ACC112 (cell line): ENCODE measurements around the gene LPCAT1.

ENCODE experiments used
- H2AFZ ChIP-seq: fragments of 200-600 bp; sonication (generic); one replicate; pipeline ENCODE4 v1.6.0; 2017; ENCODE audit warnings: antibody characterized with exemption, low read length; ENCODE audit not compliant: unreplicated experiment
- H3K27ac ChIP-seq: fragments of 200-600 bp; sonication (generic); 2 replicates; pipeline ENCODE4 v1.5.1; 2014; ENCODE audit warnings: low read depth, mild to moderate bottlenecking, antibody characterized with exemption, low read length, moderate library complexity
- H3K27me3 ChIP-seq: fragments of 200-600 bp; sonication (generic); 2 replicates; pipeline ENCODE4 v1.6.1; 2014; ENCODE audit warnings: mild to moderate bottlenecking, antibody characterized with exemption, low read length, moderate library complexity, mixed read lengths; ENCODE audit not compliant: insufficient read depth
- H3K36me3 ChIP-seq: fragments of 200-600 bp; sonication (generic); 2 replicates; pipeline ENCODE4 v1.6.1; 2016; ENCODE audit warnings: mild to moderate bottlenecking, antibody characterized with exemption, low read length, moderate library complexity, mixed read lengths; ENCODE audit not compliant: insufficient read depth
- H3K4me1 ChIP-seq: fragments of 200-600 bp; sonication (generic); one replicate; pipeline ENCODE4 v1.6.1; 2016; ENCODE audit warnings: low read length, mixed read lengths; ENCODE audit not compliant: insufficient read depth, unreplicated experiment, control insufficient read depth
- H3K4me3 ChIP-seq: fragments of 200-600 bp; sonication (generic); 2 replicates; pipeline ENCODE4 v1.5.1; 2014; ENCODE audit warnings: mild to moderate bottlenecking, low read depth, low read length
- H3K79me2 ChIP-seq: fragments of 200-600 bp; sonication (generic); one replicate; pipeline ENCODE4 v1.6.0; 2016; ENCODE audit warnings: low read length; ENCODE audit not compliant: control insufficient read depth, unreplicated experiment, insufficient read depth

The LPCAT1 gene

DNA sequence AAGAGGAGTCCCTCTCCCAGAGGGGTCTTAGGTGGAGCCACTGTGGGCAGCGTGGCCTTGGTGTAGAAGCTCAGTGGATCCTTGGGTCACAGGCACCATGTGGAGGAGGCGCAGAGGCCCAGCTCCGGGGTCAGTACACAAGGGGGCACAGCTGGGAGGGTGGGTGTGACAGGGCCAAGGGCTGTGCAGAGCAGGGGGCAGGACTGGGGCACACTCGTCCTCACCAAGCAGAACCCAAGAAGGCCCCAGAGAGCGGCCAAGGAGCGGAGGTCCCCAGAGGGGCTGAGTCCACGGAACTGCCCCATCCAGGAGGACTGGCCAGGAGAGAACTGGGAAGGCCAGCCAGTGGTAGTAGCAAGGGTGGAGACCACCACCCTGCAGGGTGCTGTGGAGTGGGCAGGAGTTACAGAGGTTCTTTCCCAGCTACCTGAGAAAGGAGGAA, 2.5 kb upstream of the LPCAT1 start:
- Histone ChIP-seq H3K4me3 (no peak overlapping the region), H2AFZ (no peak overlapping the region), H3K27ac (no peak overlapping the region), H3K79me2 (peaks cover 26% of the 10 kb centered on the region), H3K27me3 (no peaks in the 10 kb centered on the region), H3K4me1 (peaks cover 12% of the 10 kb centered on the region), H3K36me3 (no peaks in the 10 kb centered on the region)

DNA sequence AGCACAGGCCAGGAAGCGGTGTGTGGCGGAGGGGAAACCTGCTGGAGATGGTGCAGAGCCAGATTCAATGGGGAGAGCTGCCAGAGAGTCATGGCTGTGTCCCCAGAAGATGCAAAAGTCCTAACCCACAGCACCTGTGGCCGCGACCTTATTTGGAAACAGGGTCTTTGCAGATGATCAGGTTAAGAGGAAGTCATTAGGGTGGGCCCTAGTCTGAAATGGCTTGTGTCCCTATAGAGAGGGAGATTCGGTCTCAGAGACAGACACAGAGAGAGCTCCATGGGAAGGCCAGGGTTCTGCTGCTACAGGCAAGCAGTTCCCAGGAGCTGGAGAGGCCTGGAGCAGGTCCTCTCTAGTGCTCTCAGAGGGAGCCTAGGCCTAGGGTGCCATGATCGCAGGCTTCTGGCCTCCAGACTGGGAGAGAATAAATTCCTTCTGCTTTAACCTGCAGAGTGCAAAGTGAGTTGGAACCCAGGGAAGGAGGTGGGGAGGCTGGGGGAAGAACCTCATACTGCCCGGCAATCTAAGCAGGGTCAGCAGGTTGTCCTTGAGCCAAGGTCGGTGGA, 1.9 kb upstream of the LPCAT1 start:
- H3K27ac ChIP-seq: no peak overlapping the region
- H3K79me2 ChIP-seq: peaks cover 31% of the 10 kb centered on the region
- no peaks in the 10 kb centered on the region for H3K27me3 ChIP-seq
- no peaks in the 10 kb centered on the region for H3K36me3 ChIP-seq
- H3K4me1 ChIP-seq: peaks cover 13% of the 10 kb centered on the region
- H3K4me3 ChIP-seq: no peak overlapping the region
- H2AFZ ChIP-seq: no peak overlapping the region

DNA sequence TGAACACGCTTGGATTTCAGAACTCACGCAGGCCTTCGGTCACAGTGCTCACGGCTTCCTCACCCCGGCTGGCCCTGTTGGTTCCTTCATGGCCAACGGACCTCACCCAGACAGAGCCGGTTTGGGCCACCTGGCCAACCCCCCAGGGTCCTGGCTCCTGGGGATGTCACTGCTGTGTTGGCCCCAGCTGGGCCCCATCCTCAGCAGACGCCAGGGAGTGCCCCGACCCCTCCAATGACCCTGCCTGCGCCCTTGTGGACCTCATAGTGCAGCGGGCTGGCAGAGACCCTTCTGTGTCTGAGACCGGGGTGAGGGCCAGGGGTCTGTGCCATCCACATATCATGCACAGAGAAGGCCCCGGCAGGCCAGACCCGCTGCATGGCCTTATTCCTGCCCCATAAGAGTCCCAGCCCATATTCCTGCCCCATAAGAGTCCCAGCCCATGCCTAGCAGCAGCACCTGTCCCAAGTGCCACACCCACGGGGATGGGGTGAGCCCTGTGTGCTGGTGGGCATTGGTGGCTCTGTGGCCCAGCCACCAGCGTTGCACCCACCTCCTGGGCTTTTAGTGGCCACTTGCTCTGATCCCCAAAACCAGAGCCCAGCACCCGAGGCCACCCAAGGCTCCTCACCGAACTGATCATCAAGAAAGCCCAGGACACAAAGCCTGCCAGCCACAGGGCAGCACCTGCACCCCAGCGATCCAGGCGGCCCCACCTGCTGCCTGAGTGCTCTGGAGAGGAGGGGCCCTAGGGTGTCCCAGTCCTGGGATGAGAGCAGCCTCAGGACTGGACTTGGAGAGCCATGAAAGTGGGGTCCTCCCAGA, 1.3 kb upstream of the LPCAT1 start:
- H3K4me3 ChIP-seq: no peak overlapping the region
- H3K4me1 ChIP-seq: peaks cover 13% of the 10 kb centered on the region
- no peaks in the 10 kb centered on the region; the same call in 1 of the 2 replicates for H3K36me3 ChIP-seq
- no peaks in the 10 kb centered on the region for H3K27me3 ChIP-seq
- H3K79me2 ChIP-seq: peaks cover 36% of the 10 kb centered on the region
- no peak overlapping the region for H3K27ac ChIP-seq
- no peak overlapping the region for H2AFZ ChIP-seq

DNA sequence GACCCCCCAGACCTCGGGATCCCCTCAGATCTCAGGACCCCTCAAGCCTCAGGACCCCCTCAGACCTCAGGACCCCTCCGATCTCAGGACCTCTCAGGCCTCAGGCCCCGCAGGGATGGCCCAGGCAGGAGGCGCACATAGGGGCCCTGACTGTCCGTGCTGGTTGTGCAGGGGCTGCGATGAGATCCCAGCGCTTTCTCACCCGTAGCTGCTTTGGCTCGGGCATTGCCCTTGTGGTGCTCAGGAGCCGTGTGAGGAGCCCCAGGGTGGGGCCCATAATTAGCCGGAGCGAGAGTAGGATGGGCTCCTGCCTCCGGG, 680 bp upstream of the LPCAT1 start:
- Histone ChIP-seq H2AFZ (peak overlapping the region; percentile 83), H3K27me3 (no peaks in the 10 kb centered on the region), H3K4me1 (peaks cover 13% of the 10 kb centered on the region), H3K27ac (peak overlapping the region; percentile 82), H3K4me3 (peak overlapping the region; percentile 92), H3K36me3 (no peaks in the 10 kb centered on the region; the same call in 1 of the 2 replicates), H3K79me2 (peaks cover 41% of the 10 kb centered on the region)

DNA sequence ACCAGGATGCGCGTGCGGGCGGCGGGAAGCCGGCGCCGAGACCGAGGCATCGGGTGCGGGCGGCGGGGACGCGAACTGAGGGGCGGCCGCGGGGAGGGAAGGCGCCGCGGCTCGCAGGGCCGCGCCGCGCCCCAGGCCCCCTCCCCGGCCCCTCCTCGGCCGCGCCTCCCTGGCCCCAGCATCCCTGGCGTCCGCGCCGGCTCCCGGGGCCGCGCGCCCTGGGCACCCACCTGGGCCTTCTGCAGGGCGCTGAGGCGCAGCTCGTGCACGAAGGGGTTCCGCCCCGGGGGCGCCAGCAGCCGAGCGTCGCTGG, 324 bp downstream of the LPCAT1 start:
- Histone ChIP-seq H3K27ac (peak overlapping the region; percentile 58; the same call in 1 of the 2 replicates), H3K36me3 (no peaks in the 10 kb centered on the region; the same call in 1 of the 2 replicates), H3K4me3 (peak overlapping the region; percentile 92), H2AFZ (peak overlapping the region; percentile 72), H3K79me2 (peaks cover 52% of the 10 kb centered on the region), H3K4me1 (peaks cover 13% of the 10 kb centered on the region), H3K27me3 (no peaks in the 10 kb centered on the region)

DNA sequence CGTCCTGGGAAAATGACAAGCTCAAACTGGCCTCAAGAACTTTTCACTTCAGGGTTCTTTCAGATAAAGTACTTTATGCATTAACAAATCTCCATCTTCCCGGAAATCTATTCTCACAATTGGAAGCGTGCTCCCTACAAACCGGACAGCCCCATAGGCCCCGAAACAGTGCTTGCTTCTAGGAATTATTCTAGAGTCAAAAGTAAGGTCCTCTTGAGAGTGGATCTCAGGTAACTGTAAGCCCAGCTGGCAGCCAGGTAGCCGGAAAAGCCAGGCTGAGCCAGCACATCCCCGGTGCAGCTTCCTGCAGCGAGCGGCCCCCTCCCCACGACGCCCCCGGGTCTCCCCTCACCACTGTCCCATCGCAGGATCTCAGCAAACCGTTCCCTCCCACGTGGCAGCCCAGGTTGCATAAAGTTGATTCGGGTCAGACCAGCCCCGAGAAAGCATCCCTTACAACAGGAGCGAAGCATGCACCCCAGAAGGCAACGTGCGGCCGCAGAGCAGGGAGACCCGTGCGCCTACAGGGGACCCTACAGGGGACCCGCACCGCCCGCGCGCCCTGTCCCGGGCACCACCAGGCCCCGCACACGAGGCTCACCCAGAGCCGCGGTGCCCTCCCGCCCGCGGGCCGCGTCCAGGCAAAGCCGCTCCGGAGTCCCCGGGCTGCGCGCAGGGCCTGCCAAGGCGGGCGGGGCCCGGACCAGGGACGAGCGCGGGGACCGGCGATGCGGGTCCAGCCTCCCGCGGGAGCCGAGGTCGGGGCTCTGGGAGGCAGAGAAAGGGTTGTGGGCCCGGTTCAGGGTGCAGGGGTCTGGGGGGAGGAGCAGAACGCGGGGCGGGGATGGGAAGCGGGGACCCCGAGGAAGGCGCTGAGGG, 920 bp downstream of the LPCAT1 start:
- Histone ChIP-seq H2AFZ (peak overlapping the region; percentile 1), H3K27me3 (no peaks in the 10 kb centered on the region), H3K36me3 (peaks cover 1% of the 10 kb centered on the region; the same call in 1 of the 2 replicates), H3K27ac (peak overlapping the region; percentile 58), H3K4me1 (peaks cover 15% of the 10 kb centered on the region), H3K79me2 (peaks cover 57% of the 10 kb centered on the region), H3K4me3 (peak overlapping the region; percentile 92)

DNA sequence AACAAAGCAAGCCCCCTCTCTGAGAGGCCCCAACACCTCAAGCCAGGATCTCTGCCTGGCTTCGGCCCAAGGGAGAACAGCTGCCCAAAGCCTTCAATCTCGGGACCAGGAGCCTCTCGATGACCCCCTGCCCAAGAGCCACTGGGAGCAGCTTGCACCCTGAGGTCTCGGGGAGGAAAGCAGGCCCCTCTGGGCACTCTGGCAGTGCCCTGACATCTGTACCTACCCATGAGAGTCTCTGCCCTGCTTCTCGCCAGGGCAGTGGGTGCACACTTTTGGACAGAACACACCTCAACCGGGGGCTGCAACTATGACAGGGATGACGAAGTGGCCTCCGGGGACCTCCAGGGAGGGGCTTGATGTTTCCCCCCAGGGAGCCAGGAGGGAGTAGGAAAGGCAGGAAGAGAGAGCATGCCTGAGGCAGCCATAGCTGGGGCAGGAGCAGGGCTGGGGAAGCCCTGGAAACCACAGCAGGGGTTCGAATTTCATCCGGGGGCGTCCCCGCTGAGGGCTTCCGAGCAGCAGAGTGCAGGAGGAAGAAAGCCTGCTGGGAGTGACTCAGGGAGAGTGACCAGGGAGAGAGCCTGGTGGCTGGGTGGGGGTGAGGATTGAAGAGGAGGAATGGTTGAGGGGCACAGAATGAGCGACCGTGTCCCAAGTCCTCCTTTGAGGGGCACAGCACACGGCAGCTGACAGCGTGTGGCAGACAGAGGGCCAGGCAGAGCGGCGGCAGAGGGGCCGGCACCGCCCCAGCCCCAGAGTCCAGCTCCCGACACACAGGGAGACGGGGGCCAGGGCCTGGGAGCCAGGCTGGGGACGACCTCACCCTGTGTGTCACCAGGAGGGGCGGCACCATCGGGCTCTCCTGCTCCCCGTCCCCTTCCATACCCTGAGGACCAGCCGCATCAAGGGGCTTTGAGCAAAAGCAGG, 1.8 kb downstream of the LPCAT1 start:
- H3K79me2 ChIP-seq: peaks cover 66% of the 10 kb centered on the region
- peak overlapping the region; percentile 92 for H3K4me3 ChIP-seq
- H3K36me3 ChIP-seq: peaks cover 4% of the 10 kb centered on the region; the same call in 1 of the 2 replicates
- no peak overlapping the region for H2AFZ ChIP-seq
- H3K27ac ChIP-seq: peak overlapping the region; percentile 58
- H3K27me3 ChIP-seq: no peaks in the 10 kb centered on the region
- H3K4me1 ChIP-seq: peaks cover 24% of the 10 kb centered on the region

DNA sequence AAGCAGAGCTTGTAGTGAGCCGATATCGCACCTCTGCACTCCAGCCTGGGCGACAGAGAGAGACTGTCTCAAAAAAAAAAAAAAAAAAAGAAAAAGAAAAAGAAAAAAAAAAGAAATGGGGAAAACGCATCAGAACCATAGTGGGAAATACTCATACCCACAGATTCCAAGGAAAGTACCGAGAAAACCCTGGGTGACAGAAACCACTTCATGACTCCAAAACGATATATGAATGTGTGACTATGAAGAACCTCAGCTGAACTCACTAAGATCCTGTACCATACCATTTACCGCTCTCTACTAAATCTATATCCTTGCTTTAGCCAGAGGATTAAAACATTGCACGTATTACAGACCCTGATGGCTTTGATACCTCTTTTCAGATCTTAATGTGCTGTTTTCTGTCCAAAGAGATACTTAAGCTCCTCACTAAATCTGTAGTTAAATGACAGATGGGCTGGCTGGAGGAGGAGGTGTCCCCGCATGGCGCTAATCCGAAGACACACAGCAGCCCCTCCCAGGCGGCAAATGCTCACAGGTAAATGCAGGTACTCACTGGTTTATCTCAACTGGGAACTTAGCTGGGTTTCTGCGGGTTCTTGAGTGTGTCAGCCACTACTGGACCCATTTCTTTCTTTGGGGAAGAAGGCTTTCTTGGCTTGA, 2.8 kb downstream of the LPCAT1 start:
- Histone ChIP-seq H3K4me1 (peaks cover 34% of the 10 kb centered on the region), H3K4me3 (no peak overlapping the region; the same call in 1 of the 2 replicates), H3K27ac (no peak overlapping the region)

DNA sequence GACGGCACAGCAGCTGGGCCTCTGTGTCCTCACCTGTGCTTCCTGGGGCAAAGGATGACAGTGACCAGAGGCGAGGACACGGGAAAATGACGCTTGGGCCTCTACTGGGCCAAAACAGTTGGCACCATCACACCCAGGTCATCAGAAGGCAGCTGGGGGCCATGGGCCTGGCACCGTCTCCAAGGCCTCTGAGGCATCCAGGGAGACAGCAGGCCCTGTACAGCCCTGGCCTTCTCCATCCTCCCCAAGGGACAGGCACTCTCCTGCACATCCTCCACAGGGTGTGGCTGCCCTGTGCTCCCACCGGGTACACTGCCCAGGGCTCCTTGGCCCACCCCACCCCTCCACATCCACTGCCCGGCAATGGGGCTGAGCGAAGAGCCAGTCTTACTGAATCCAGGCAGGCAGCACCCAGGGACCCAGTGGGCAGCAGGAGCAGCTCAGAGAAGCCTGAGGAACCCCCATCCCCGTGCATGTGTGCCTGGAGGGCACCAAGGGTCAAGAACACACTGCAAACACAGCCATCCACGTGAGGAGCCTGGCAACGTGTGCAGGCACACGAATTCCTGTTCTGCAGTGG, 4.0 kb downstream of the LPCAT1 start:
- no peak overlapping the region for H3K27ac ChIP-seq
- H3K79me2 ChIP-seq: peaks cover 88% of the 10 kb centered on the region
- H3K27me3 ChIP-seq: no peaks in the 10 kb centered on the region
- H3K4me3 ChIP-seq: no peak overlapping the region
- H3K36me3 ChIP-seq: peaks cover 4% of the 10 kb centered on the region; the same call in 1 of the 2 replicates
- H2AFZ ChIP-seq: no peak overlapping the region
- peaks cover 38% of the 10 kb centered on the region for H3K4me1 ChIP-seq

More for the DNA sequence above, 2.8 kb downstream of the LPCAT1 start:
- H2AFZ ChIP-seq: no peak overlapping the region
- H3K79me2 ChIP-seq: peaks cover 76% of the 10 kb centered on the region
- no peaks in the 10 kb centered on the region for H3K27me3 ChIP-seq
- peaks cover 4% of the 10 kb centered on the region; the same call in 1 of the 2 replicates for H3K36me3 ChIP-seq
